Measurements from ENCODE around the gene KPNA6.

DNA sequence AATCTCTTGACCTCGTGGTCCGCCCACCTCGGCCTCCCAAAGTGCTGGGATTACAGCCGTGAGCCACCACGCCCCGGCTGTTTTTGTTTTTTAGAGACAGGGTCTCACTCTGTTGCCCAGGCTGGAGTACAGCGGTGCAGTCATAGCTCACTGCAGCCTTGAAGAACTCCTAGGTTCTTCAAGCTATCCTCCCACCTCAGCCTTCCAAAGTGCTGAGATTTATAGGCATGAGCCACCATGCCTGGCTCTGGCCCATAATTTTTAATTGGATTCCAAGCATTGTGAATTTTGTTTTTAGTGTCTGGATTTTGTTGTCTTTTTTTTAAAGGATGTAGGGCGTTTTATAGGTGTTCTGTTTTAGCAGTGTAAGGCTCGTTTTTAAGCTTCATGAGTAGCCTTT lies 43.0 kb downstream of the KPNA6 start:
- TF ChIP-seq POLR2AphosphoS5 (IDR thresholded peaks at IDR 0.05; ENCODE audit: borderline replicate concordance, low read depth, low read length) (no peak), EZH2 (IDR thresholded peaks at IDR 0.05) (no peak), FOXP2 (optimal IDR thresholded peaks at IDR 0.05; ENCODE audit: control extremely low read depth, extremely low read length, insufficient read depth) (no peak)

Data from SK-N-MC (cell line).